Measurements from ENCODE around the gene REPIN1. TPM values are rescaled to one million over a fixed set of nuclear protein-coding genes. Genes with fewer than 3 reads are reported as not detected.

Gene REPIN1
- total RNA-seq, 1 donor from 2014 or later: 49.4 TPM

DNA sequence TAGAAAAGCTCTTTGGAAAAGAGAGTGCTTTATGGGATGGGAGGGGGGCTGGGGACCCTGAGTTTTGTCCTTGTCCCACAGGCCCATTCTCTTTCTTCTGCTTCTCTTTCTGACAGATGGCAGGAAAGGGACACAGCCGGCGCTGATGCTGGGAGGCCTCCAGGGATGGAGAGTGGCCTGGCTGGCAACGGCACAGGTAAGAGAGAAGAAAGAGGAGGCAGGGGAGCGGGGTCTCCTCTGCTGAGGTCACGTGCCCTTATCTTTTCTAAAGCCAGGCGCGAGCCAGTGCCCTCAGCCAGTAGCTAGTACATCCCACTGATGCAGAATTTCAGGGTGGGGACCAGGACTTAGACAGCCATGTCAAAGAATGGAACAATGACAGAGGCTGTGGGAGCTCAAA lies 19.7 kb downstream of the REPIN1 start:
- Histone ChIP-seq H3K27me3 (no peaks in the 10 kb centered on the region), H3K4me1 (peaks cover 9% of the 10 kb centered on the region), H3K27ac (peak overlapping the region; percentile 14), H3K36me3 (no peaks in the 10 kb centered on the region), H3K4me3 (no peak overlapping the region), H3K9me3 (no peaks in the 10 kb centered on the region)
- intact Hi-C loops (cut with DNase I): no loop called here
- TF ChIP-seq POLR2AphosphoS5 (IDR thresholded peaks at IDR 0.05; ENCODE audit: insufficient read depth in 1 of 2, low read depth in 1 of 2) (no peak), POLR2A (IDR thresholded peaks at IDR 0.05) (no peak)
- TF ChIP-seq, protein P1, sequence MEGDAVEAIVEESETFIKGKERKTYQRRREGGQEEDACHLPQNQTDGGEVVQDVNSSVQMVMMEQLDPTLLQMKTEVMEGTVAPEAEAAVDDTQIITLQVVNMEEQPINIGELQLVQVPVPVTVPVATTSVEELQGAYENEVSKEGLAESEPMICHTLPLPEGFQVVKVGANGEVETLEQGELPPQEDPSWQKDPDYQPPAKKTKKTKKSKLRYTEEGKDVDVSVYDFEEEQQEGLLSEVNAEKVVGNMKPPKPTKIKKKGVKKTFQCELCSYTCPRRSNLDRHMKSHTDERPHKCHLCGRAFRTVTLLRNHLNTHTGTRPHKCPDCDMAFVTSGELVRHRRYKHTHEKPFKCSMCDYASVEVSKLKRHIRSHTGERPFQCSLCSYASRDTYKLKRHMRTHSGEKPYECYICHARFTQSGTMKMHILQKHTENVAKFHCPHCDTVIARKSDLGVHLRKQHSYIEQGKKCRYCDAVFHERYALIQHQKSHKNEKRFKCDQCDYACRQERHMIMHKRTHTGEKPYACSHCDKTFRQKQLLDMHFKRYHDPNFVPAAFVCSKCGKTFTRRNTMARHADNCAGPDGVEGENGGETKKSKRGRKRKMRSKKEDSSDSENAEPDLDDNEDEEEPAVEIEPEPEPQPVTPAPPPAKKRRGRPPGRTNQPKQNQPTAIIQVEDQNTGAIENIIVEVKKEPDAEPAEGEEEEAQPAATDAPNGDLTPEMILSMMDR (IDR thresholded peaks at IDR 0.05): no peak
- no peak for DNase-seq (ENCODE audit: extremely low spot score in 2 of 2)

DNA sequence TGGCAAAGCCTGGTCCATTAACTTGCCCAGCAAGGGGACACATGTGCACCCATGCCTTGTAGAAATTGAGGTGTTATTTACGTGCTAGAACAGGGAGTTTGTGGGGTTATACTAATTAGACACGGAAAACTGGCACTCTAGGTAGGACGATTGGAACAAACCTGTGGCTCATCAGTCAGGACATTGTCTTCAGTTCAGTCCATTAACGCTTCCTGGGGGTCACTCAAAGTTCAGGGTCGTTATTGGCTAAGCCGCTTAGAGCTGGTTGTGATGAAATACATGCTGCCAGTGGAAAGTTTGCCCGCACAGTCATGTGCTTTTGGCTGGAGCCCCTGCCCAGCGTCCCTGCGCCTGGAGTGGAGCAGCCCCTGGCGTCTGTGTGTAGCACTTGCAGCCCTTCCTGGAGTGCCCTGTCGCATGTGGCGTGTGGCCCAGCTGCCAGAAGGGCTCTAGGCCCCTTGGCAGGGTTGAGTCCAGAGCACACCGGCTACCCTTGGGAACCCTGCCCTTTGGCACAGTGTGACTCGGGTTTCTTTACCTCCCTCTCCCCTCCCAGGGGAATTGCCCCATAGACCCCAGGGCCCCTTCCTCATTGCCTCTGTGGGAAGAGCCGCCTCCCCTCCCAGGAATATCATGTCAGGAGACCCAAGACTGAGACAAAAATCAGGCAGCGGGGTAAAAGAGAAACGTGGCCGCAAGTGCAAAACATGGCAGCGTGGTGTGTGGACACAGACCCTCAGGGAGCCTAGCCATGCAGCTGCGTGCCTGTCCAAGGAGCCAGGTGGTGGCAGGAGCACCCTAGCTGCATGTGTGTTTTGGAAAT lies 20.3 kb downstream of the REPIN1 start:
- Histone ChIP-seq H3K9me3 (no peaks in the 10 kb centered on the region), H3K4me3 (no peak overlapping the region), H3K27ac (peak overlapping the region; percentile 14), H3K36me3 (no peaks in the 10 kb centered on the region), H3K27me3 (no peaks in the 10 kb centered on the region), H3K4me1 (peaks cover 3% of the 10 kb centered on the region)
- no peak for DNase-seq (ENCODE audit: extremely low spot score in 2 of 2)
- intact Hi-C loops (cut with DNase I): no loop called here
- TF ChIP-seq POLR2A (IDR thresholded peaks at IDR 0.05): no peak
- TF ChIP-seq POLR2AphosphoS5 (IDR thresholded peaks at IDR 0.05; ENCODE audit: insufficient read depth in 1 of 2, low read depth in 1 of 2): peak in 1 of 2 donors; percentile 41
- TF ChIP-seq, protein P1 (IDR thresholded peaks at IDR 0.05): peak; percentile 31 to 50 (median 48)

DNA sequence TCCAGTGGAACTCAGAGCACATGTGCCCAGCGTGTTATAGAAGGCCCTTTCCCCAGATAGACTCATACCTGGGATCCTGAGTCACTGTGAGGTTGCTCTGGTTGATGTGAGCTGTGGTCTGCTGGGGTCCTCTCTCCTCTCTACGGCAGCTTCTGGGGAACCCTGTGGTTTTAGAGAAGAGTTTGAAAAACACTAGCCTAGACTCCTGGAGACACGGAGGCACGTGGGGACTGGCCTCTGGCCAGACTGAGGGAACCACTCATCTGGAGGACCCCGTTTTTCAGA lies 20.9 kb downstream of the REPIN1 start:
- no peaks in the 10 kb centered on the region for H3K36me3 ChIP-seq
- H3K9me3 ChIP-seq: no peaks in the 10 kb centered on the region
- no peak for DNase-seq (ENCODE audit: extremely low spot score in 2 of 2)
- H3K27me3 ChIP-seq: no peaks in the 10 kb centered on the region
- TF ChIP-seq POLR2AphosphoS5 (IDR thresholded peaks at IDR 0.05; ENCODE audit: insufficient read depth in 1 of 2, low read depth in 1 of 2): no peak
- TF ChIP-seq, protein P1 (IDR thresholded peaks at IDR 0.05): no peak
- TF ChIP-seq POLR2A (IDR thresholded peaks at IDR 0.05): no peak
- intact Hi-C loops (cut with DNase I): no loop called here
- H3K27ac ChIP-seq: no peak overlapping the region
- no peak overlapping the region for H3K4me3 ChIP-seq
- no peaks in the 10 kb centered on the region for H3K4me1 ChIP-seq

DNA sequence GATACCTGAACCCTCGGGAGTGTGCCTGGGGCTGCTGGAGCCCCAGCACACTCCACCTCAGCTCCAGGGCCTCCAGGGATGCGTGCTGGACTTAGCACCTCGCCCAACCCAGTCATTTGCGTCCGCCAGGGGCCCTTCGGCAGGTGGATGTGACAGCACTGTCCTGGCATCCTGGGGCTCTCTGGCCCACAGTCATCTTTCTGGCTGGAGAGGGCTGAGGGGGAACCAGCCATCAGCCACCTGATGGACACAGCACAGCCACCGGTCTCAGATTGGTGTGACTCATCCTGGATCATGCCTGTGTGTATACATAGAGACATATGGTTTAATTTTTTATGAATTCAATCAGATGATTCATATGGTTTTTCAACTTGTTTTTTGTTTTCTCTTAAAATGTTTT lies 21.6 kb downstream of the REPIN1 start:
- intact Hi-C loops (cut with DNase I): no loop called here
- Histone ChIP-seq H3K4me1 (no peaks in the 10 kb centered on the region), H3K36me3 (no peaks in the 10 kb centered on the region), H3K27me3 (no peaks in the 10 kb centered on the region), H3K4me3 (no peak overlapping the region), H3K9me3 (no peaks in the 10 kb centered on the region), H3K27ac (no peak overlapping the region)
- TF ChIP-seq POLR2A (IDR thresholded peaks at IDR 0.05): no peak
- no peak for TF ChIP-seq POLR2AphosphoS5 (IDR thresholded peaks at IDR 0.05; ENCODE audit: insufficient read depth in 1 of 2, low read depth in 1 of 2)
- TF ChIP-seq, protein P1 (IDR thresholded peaks at IDR 0.05): no peak
- DNase-seq (ENCODE audit: extremely low spot score in 2 of 2): no peak

DNA sequence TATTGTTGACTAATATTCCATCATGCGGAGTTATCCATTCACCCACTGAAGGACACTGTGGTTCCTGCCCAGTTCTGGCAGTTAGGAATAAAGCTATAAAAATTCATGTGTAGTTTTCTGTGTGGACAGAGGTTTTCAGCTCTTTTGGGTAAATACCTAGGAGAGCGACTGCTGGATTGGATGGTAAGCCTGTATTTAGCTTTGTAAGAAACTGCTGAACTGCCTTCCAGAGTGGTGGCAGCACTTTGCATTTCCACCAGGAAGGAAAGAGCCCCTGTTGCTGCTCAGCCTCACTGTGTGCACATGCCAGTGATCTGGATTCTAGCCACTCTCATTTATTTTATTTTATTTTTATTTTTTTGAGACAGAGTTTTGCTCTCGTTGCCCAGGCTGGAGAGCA lies 24.7 kb downstream of the REPIN1 start:
- H3K9me3 ChIP-seq: no peaks in the 10 kb centered on the region
- no peaks in the 10 kb centered on the region for H3K27me3 ChIP-seq
- no peak overlapping the region for H3K27ac ChIP-seq
- DNase-seq (ENCODE audit: extremely low spot score in 2 of 2): no peak
- H3K4me1 ChIP-seq: no peaks in the 10 kb centered on the region
- H3K4me3 ChIP-seq: no peak overlapping the region
- peaks cover 0 to 12% of the 10 kb centered on the region in 2 donors for H3K36me3 ChIP-seq
- intact Hi-C loops (cut with DNase I): no loop called here
- TF ChIP-seq, protein P1 (IDR thresholded peaks at IDR 0.05): no peak
- TF ChIP-seq POLR2A (IDR thresholded peaks at IDR 0.05): no peak
- TF ChIP-seq POLR2AphosphoS5 (IDR thresholded peaks at IDR 0.05; ENCODE audit: insufficient read depth in 1 of 2, low read depth in 1 of 2): no peak
